HG03135 (cell line): Measurements from ENCODE around the gene TRAF3IP1.
"Not testable (repeated sequence)": the region's sequence is repeated elsewhere in the genome, so short reads cannot be mapped to it uniquely, and the experiment has no call there.

ENCODE experiments used
- ATAC-seq: cut with Tn5 transposase; IDR thresholded peaks from one replicate; pipeline ENCODE4 v1.9.1; 2021; ENCODE audit warnings: mild to moderate bottlenecking, moderate library complexity; ENCODE audit not compliant: unreplicated experiment

The TRAF3IP1 gene

GRCh38 chr2:238320246-238320647, at the start of gene TRAF3IP1:
TRAF3IP1 (plus strand) TSS chr2:238320518; CDS start chr2:238320663, 145 bp downstream.
- ATAC-seq: peak; percentile 94

GRCh38 chr2:238270606-238271005, 49.7 kb upstream of the TRAF3IP1 start:
- ATAC-seq: no peak

- ATAC-seq: no peak
Measured at GRCh38 chr2:238271061-238271554, 49.2 kb upstream of the TRAF3IP1 start.

GRCh38 chr2:238271686-238272085, 48.6 kb upstream of the TRAF3IP1 start:
- not testable (repeated sequence) for ATAC-seq

- ATAC-seq: no peak
Measured at GRCh38 chr2:238272156-238272555, 48.2 kb upstream of the TRAF3IP1 start.

GRCh38 chr2:238273433-238273832, 46.9 kb upstream of the TRAF3IP1 start:
- ATAC-seq: not testable (repeated sequence)

GRCh38 chr2:238274152-238274865, 46.0 kb upstream of the TRAF3IP1 start:
- ATAC-seq: no peak

GRCh38 chr2:238277695-238278094, 42.6 kb upstream of the TRAF3IP1 start:
- ATAC-seq: no peak

- ATAC-seq: no peak
Measured at GRCh38 chr2:238278626-238279323, 41.5 kb upstream of the TRAF3IP1 start.

- no peak for ATAC-seq
Measured at GRCh38 chr2:238279324-238279682, 41.0 kb upstream of the TRAF3IP1 start.

- ATAC-seq: no peak
Measured at GRCh38 chr2:238280083-238280825, 40.1 kb upstream of the TRAF3IP1 start.

- ATAC-seq: no peak
Measured at GRCh38 chr2:238281826-238282480, 38.4 kb upstream of the TRAF3IP1 start.

GRCh38 chr2:238282861-238283738, 37.2 kb upstream of the TRAF3IP1 start:
- ATAC-seq: no peak

- no peak for ATAC-seq
Measured at GRCh38 chr2:238284802-238285515, 35.4 kb upstream of the TRAF3IP1 start.

GRCh38 chr2:238285653-238286082, 34.6 kb upstream of the TRAF3IP1 start:
- no peak for ATAC-seq

- ATAC-seq: no peak
Measured at GRCh38 chr2:238286095-238286494, 34.2 kb upstream of the TRAF3IP1 start.

- no peak for ATAC-seq
Measured at GRCh38 chr2:238286551-238286950, 33.8 kb upstream of the TRAF3IP1 start.

GRCh38 chr2:238286987-238287736, 33.2 kb upstream of the TRAF3IP1 start:
- no peak for ATAC-seq
